Measurements from ENCODE around the gene CYP4V2.

DNA sequence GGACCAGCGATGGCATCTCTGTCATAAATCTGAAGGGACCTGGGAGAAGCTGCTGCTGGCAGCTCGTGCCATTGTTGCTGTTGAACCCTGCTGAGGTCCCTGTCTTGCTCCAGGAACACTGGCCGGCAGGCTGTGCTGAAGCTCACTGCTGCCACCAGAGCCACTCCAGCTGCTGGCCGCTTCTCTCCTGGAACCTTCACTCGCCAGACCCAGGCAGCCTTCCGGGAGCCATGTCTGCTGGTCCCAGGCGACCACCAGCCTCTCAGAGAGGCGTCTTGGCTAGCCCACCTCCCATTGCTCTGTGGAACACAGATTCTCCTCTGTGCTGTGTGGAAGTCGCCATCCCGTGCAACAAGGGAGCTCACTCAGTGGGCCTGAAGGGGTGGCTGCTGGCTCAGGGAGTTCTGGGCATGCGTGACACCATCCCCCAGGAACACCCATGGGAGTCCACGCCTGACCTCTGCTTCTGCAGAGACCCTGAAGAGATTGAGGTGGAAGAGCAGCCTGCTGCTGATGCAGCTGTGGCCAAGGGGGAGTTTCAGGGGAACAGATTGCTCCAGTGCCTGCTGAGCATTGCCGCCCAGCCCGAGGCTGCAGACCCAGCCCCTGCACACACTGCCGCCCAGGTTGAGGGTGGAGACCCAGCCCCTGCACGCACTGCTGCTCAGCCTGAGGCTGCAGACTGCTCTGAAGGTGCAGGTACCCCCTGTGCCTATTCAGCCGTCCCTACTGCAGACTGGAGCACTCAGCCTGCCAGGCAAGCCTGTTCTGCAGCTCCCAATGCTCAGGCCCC lies 33.1 kb upstream of the CYP4V2 start:
- TF ChIP-seq CTCF (IDR thresholded peaks at IDR 0.05) = no peak
- no peak for TF ChIP-seq POLR2A (IDR thresholded peaks at IDR 0.05)

All from heart left ventricle (tissue), 13 donors.